ENCODE measurements around the gene OSMR.

The OSMR gene

DNA sequence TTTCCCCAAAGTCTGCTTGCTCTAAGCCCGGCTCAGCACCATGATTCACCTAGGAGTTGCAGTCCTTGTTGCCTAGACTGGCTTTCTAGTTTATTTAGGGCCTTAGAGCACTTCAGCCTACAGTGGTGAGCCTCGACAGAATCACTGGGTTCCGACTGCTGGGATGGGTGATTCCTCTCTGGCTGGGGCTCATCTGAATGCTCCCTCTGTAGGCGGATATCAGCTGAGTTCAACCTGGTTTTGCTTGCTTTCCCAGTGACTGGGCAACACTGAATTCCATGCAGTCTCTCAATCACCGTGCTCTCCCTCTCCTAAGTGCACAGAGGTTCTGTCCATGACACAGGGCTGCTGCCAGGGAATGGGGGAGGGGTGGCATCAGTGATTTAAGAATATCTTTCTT, 54.1 kb downstream of the OSMR start:
- Histone ChIP-seq H3K9me3 (ENCODE audit: insufficient read depth, low read depth, low read length) (peaks cover 2% of the 10 kb centered on the region), H3K23ac (ENCODE audit: low read length) (no peak overlapping the region), H4K91ac (ENCODE audit: low read depth, low read length) (no peak overlapping the region), H3K9ac (ENCODE audit: low read length) (no peak overlapping the region), H3K79me1 (ENCODE audit: low read length) (no peaks in the 10 kb centered on the region), H4K12ac (ENCODE audit: low read depth, low read length) (no peak overlapping the region), H3K4me2 (ENCODE audit: low read length) (no peak overlapping the region), H4K8ac (ENCODE audit: low read depth, low read length) (no peak overlapping the region), H3K27me3 (ENCODE audit: insufficient read depth, low read length) (no peaks in the 10 kb centered on the region), H2BK12ac (ENCODE audit: low read length) (no peak overlapping the region), H3K27ac (ENCODE audit: low read depth, low read length) (no peak overlapping the region), H2AK5ac (ENCODE audit: low read length) (no peak overlapping the region), H3K4me3 (ENCODE audit: low read depth, low read length) (no peak overlapping the region), H3K79me2 (ENCODE audit: control insufficient read depth, insufficient read depth, low read length, poor library complexity) (no peaks in the 10 kb centered on the region), H2AFZ (ENCODE audit: insufficient read depth, low read length, poor library complexity) (no peak overlapping the region), H2BK5ac (ENCODE audit: low read depth, low read length, poor library complexity) (no peak overlapping the region), H3K36me3 (ENCODE audit: control insufficient read depth in 1 of 2, insufficient read depth in 2 of 2, low read length in 2 of 2) (peaks cover 2 to 8% of the 10 kb centered on the region in 2 experiments), H3K4ac (ENCODE audit: low read depth, low read length) (no peak overlapping the region), H3K4me1 (ENCODE audit: control insufficient read depth in 1 of 2, insufficient read depth in 2 of 2, low read length in 2 of 2) (no peaks in the 10 kb centered on the region), H3K18ac (ENCODE audit: low read length) (no peak overlapping the region), H3K14ac (ENCODE audit: low read length) (no peak overlapping the region), H2BK120ac (ENCODE audit: insufficient read depth, low read length, poor library complexity) (no peak overlapping the region)
- WGBS (ENCODE audit: extremely low coverage, insufficient coverage, insufficient read length): no CpG with 5 or more reads among the region's 5 CpGs
- DNase-seq: no peak

DNA sequence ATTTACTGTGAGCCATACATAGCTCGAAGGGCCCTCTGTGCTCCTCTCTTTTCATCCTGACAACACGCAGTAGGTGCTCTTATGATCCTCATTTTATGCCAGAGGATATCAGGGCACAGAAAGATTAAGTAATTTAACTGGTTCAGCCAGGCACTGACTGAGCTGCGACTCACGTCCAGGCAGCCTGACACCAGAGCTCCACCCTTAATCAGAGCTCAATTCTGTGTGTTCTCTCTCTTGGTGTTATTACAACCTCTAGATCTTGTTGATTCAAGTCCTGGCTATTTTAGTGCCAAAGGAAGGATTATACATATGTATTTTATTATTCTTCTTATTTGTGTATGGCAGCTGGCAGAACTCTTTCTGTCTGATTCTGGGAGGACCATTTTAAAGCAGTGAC, 59.7 kb downstream of the OSMR start:
- no CpG with 5 or more reads among the region's 4 CpGs for WGBS (ENCODE audit: extremely low coverage, insufficient coverage, insufficient read length)
- Histone ChIP-seq H2AK5ac (ENCODE audit: low read length) (no peak overlapping the region), H3K18ac (ENCODE audit: low read length) (no peak overlapping the region), H3K27ac (ENCODE audit: low read depth, low read length) (no peak overlapping the region), H2AFZ (ENCODE audit: insufficient read depth, low read length, poor library complexity) (no peak overlapping the region), H2BK12ac (ENCODE audit: low read length) (no peak overlapping the region), H3K4me1 (ENCODE audit: control insufficient read depth in 1 of 2, insufficient read depth in 2 of 2, low read length in 2 of 2) (no peaks in the 10 kb centered on the region), H4K91ac (ENCODE audit: low read depth, low read length) (no peak overlapping the region), H3K4me2 (ENCODE audit: low read length) (no peak overlapping the region), H4K8ac (ENCODE audit: low read depth, low read length) (no peak overlapping the region), H3K23ac (ENCODE audit: low read length) (no peak overlapping the region), H3K9ac (ENCODE audit: low read length) (no peak overlapping the region), H3K36me3 (ENCODE audit: control insufficient read depth in 1 of 2, insufficient read depth in 2 of 2, low read length in 2 of 2) (peaks cover 8 to 18% of the 10 kb centered on the region in 2 experiments), H3K14ac (ENCODE audit: low read length) (no peak overlapping the region), H3K79me2 (ENCODE audit: control insufficient read depth, insufficient read depth, low read length, poor library complexity) (no peaks in the 10 kb centered on the region), H3K4ac (ENCODE audit: low read depth, low read length) (no peak overlapping the region), H2BK5ac (ENCODE audit: low read depth, low read length, poor library complexity) (no peak overlapping the region), H3K9me3 (ENCODE audit: insufficient read depth, low read depth, low read length) (peaks cover 6% of the 10 kb centered on the region), H3K79me1 (ENCODE audit: low read length) (no peaks in the 10 kb centered on the region), H2BK120ac (ENCODE audit: insufficient read depth, low read length, poor library complexity) (no peak overlapping the region), H3K4me3 (ENCODE audit: low read depth, low read length) (no peak overlapping the region), H3K27me3 (ENCODE audit: insufficient read depth, low read length) (no peaks in the 10 kb centered on the region), H4K12ac (ENCODE audit: low read depth, low read length) (no peak overlapping the region)
- DNase-seq: no peak

GRCh38 chr5:38906503-38906902, 60.7 kb downstream of the OSMR start:
- Histone ChIP-seq H4K12ac (ENCODE audit: low read depth, low read length) (no peak overlapping the region), H3K4me3 (ENCODE audit: low read depth, low read length) (no peak overlapping the region), H3K9ac (ENCODE audit: low read length) (no peak overlapping the region), H3K79me1 (ENCODE audit: low read length) (no peaks in the 10 kb centered on the region), H4K8ac (ENCODE audit: low read depth, low read length) (no peak overlapping the region), H2AK5ac (ENCODE audit: low read length) (no peak overlapping the region), H3K18ac (ENCODE audit: low read length) (no peak overlapping the region), H3K4ac (ENCODE audit: low read depth, low read length) (no peak overlapping the region), H3K4me2 (ENCODE audit: low read length) (no peak overlapping the region), H3K27me3 (ENCODE audit: insufficient read depth, low read length) (no peaks in the 10 kb centered on the region), H3K23ac (ENCODE audit: low read length) (no peak overlapping the region), H2BK12ac (ENCODE audit: low read length) (no peak overlapping the region), H2BK5ac (ENCODE audit: low read depth, low read length, poor library complexity) (no peak overlapping the region), H3K4me1 (ENCODE audit: control insufficient read depth in 1 of 2, insufficient read depth in 2 of 2, low read length in 2 of 2) (no peaks in the 10 kb centered on the region), H4K91ac (ENCODE audit: low read depth, low read length) (no peak overlapping the region), H3K27ac (ENCODE audit: low read depth, low read length) (no peak overlapping the region), H2BK120ac (ENCODE audit: insufficient read depth, low read length, poor library complexity) (no peak overlapping the region), H2AFZ (ENCODE audit: insufficient read depth, low read length, poor library complexity) (no peak overlapping the region), H3K14ac (ENCODE audit: low read length) (no peak overlapping the region), H3K9me3 (ENCODE audit: insufficient read depth, low read depth, low read length) (peaks cover 6% of the 10 kb centered on the region), H3K36me3 (ENCODE audit: control insufficient read depth in 1 of 2, insufficient read depth in 2 of 2, low read length in 2 of 2) (peaks cover 8 to 18% of the 10 kb centered on the region in 2 experiments), H3K79me2 (ENCODE audit: control insufficient read depth, insufficient read depth, low read length, poor library complexity) (no peaks in the 10 kb centered on the region)
- no peak for DNase-seq

GRCh38 chr5:38911933-38912332, 66.1 kb downstream of the OSMR start:
- no peak overlapping the region for H4K8ac ChIP-seq (ENCODE audit: low read depth, low read length)
- no peak overlapping the region for H3K4me3 ChIP-seq (ENCODE audit: low read depth, low read length)
- no CpG with 5 or more reads among the region's 3 CpGs for WGBS (ENCODE audit: extremely low coverage, insufficient coverage, insufficient read length)
- H3K14ac ChIP-seq (ENCODE audit: low read length): no peak overlapping the region
- no peaks in the 10 kb centered on the region for H3K4me1 ChIP-seq (ENCODE audit: control insufficient read depth in 1 of 2, insufficient read depth in 2 of 2, low read length in 2 of 2)
- H3K79me1 ChIP-seq (ENCODE audit: low read length): no peaks in the 10 kb centered on the region
- no peaks in the 10 kb centered on the region for H3K79me2 ChIP-seq (ENCODE audit: control insufficient read depth, insufficient read depth, low read length, poor library complexity)
- H2BK12ac ChIP-seq (ENCODE audit: low read length): no peak overlapping the region
- no peak overlapping the region for H3K4ac ChIP-seq (ENCODE audit: low read depth, low read length)
- H2BK120ac ChIP-seq (ENCODE audit: insufficient read depth, low read length, poor library complexity): no peak overlapping the region
- no peaks in the 10 kb centered on the region for H3K27me3 ChIP-seq (ENCODE audit: insufficient read depth, low read length)
- no peak for DNase-seq
- no peak overlapping the region for H3K18ac ChIP-seq (ENCODE audit: low read length)
- H3K4me2 ChIP-seq (ENCODE audit: low read length): no peak overlapping the region
- no peak overlapping the region for H4K91ac ChIP-seq (ENCODE audit: low read depth, low read length)
- peaks cover 8 to 9% of the 10 kb centered on the region in 2 experiments for H3K36me3 ChIP-seq (ENCODE audit: control insufficient read depth in 1 of 2, insufficient read depth in 2 of 2, low read length in 2 of 2)
- no peak overlapping the region for H2BK5ac ChIP-seq (ENCODE audit: low read depth, low read length, poor library complexity)
- H3K9me3 ChIP-seq (ENCODE audit: insufficient read depth, low read depth, low read length): peaks cover 5% of the 10 kb centered on the region
- H3K23ac ChIP-seq (ENCODE audit: low read length): no peak overlapping the region
- H2AFZ ChIP-seq (ENCODE audit: insufficient read depth, low read length, poor library complexity): no peak overlapping the region
- H2AK5ac ChIP-seq (ENCODE audit: low read length): no peak overlapping the region
- H3K9ac ChIP-seq (ENCODE audit: low read length): no peak overlapping the region
- H4K12ac ChIP-seq (ENCODE audit: low read depth, low read length): no peak overlapping the region
- H3K27ac ChIP-seq (ENCODE audit: low read depth, low read length): no peak overlapping the region

Measured in trophoblast cell (in vitro differentiated cells and primary cell).